A549 (cell line): ENCODE results near the gene GABRR3. TPM values are rescaled to one million over a fixed set of nuclear protein-coding genes. Genes with fewer than 3 reads are reported as not detected.
A peak's percentile ranks its signal among the peaks of the same experiment; 100 is the strongest.

Experiments
- ATAC-seq, 2 experiments: fragments of 200-7000 bp in 1 of 2; fragments of >200 bp in 1 of 2; cut with Nextera tagmentation in 1 of 2; cut with Tn5 transposase in 1 of 2; 3 replicates each; pipeline versions ENCODE4 v1.8.0 to v1.9.1; 2018 to 2020; ENCODE audit warnings: mild to moderate bottlenecking in 1 of 2, moderate library complexity in 1 of 2
- CTCF ChIA-PET: fragments of 300-600 bp; sonication (Branson Sonifier 250); formaldehyde crosslinking; extraction: SDS; loops from one replicate; lab custom pipeline; 2021; ENCODE audit warnings: antibody characterized with exemption, inconsistent platforms; lab: Yijun Ruan, JAX
- POLR2A ChIA-PET: fragments of 350-600 bp; formaldehyde crosslinking; extraction: SDS; loops from one replicate; lab custom pipeline; 2021; ENCODE audit warnings: antibody characterized with exemption, inconsistent platforms; lab: Yijun Ruan, JAX
- DNase-seq, 2 experiments: peaks; one replicate each; pipeline versions ENCODE4 v3.0.0 to v3.0.0-alpha.2; 2011 to 2016; ENCODE audit warnings: low read depth in 1 of 2, low spot score in 1 of 2
- FAIRE-seq: peaks from 2 replicates; lab custom pipeline; 2011; peaks lifted over from hg19 to GRCh38; lab: Jason Lieb, UNC
- H3K27ac ChIP-seq, 2 experiments: fragments of >200 bp; sonication (Bioruptor Twin); formaldehyde crosslinking; 3 replicates each; pipeline ENCODE4 v1.5.1; 2016 to 2017
- H3K4me1 ChIP-seq: fragments of >200 bp; sonication (Bioruptor Twin); formaldehyde crosslinking; 3 replicates; pipeline ENCODE4 v1.6.1; 2016
- H3K4me2 ChIP-seq: fragments of >200 bp; sonication (Bioruptor Twin); formaldehyde crosslinking; 3 replicates; pipeline ENCODE4 v1.6.1; 2016
- H3K4me3 ChIP-seq: fragments of >200 bp; sonication (Bioruptor Twin); formaldehyde crosslinking; 3 replicates; pipeline ENCODE4 v1.5.1; 2016
- H3K9me3 ChIP-seq: fragments of >200 bp; sonication (Bioruptor Twin); formaldehyde crosslinking; 3 replicates; pipeline ENCODE4 v1.6.1; 2016
- CEBPB ChIP-seq, 2 experiments: fragments of >200 bp in 1 of 2; sonication (Bioruptor Twin) in 1 of 2; formaldehyde crosslinking in 1 of 2; IDR thresholded peaks; 2 replicates each; pipeline ENCODE4 v1.6.1; 2012 to 2016
- CHD2 ChIP-seq: fragments of 150-350 bp; IDR thresholded peaks from 2 replicates; pipeline ENCODE4 v1.6.1; 2014; ENCODE audit warnings: low read length; ENCODE audit not compliant: partially characterized antibody
- EHF ChIP-seq: fragments of 250-450 bp; sonication (Bioruptor Pico); IDR thresholded peaks from 2 replicates; pipeline ENCODE4 v1.5.0; 2020; ENCODE audit warnings: mild to moderate bottlenecking
- ESRRA ChIP-seq: fragments of 150-350 bp; IDR thresholded peaks from 2 replicates; pipeline ENCODE4 v1.6.1; 2014; ENCODE audit warnings: mild to moderate bottlenecking, low read length, borderline replicate concordance
- FOSB ChIP-seq: fragments of 250-450 bp; sonication (Bioruptor Pico); IDR thresholded peaks from 2 replicates; pipeline ENCODE4 v1.5.0; 2020; ENCODE audit warnings: mild to moderate bottlenecking, moderate library complexity
- FOSL2 ChIP-seq, 2 experiments: fragments of 450-650 bp in 1 of 2; fragments of >200 bp in 1 of 2; sonication (Bioruptor Twin) in 1 of 2; formaldehyde crosslinking; IDR thresholded peaks; 2 replicates each; pipeline versions ENCODE4 v1.5.0 to v1.6.1; 2016 to 2020; ENCODE audit warnings: mild to moderate bottlenecking in 1 of 2, moderate library complexity in 1 of 2
- FOXS1 ChIP-seq: fragments of 250-450 bp; sonication (Bioruptor Pico); IDR thresholded peaks from 2 replicates; pipeline ENCODE4 v1.5.0; 2020; ENCODE audit warnings: mild to moderate bottlenecking, moderate library complexity
- GATA3 ChIP-seq: IDR thresholded peaks from 2 replicates; pipeline ENCODE4 v1.6.1; 2012; ENCODE audit warnings: borderline replicate concordance
- HDAC2 ChIP-seq: fragments of 200-600 bp; sonication (generic); IDR thresholded peaks from 2 replicates; pipeline ENCODE4 v1.6.1; 2016
- HES2 ChIP-seq: fragments of >200 bp; sonication (Bioruptor Twin); formaldehyde crosslinking; IDR thresholded peaks from 2 replicates; pipeline ENCODE4 v1.6.1; 2016
- HEYL ChIP-seq: fragments of 250-450 bp; sonication (Bioruptor Pico); IDR thresholded peaks from 2 replicates; pipeline ENCODE4 v1.8.0; 2021; ENCODE audit warnings: mild to moderate bottlenecking, moderate library complexity
- HOXA7 ChIP-seq: fragments of 250-450 bp; sonication (Bioruptor Pico); IDR thresholded peaks from 2 replicates; pipeline ENCODE4 v1.5.0; 2020; ENCODE audit warnings: mild to moderate bottlenecking, moderate library complexity
- JUN ChIP-seq, 2 experiments: fragments of >200 bp; sonication (Bioruptor Twin); formaldehyde crosslinking; IDR thresholded peaks; 2 replicates in 1 of 2; 3 replicates in 1 of 2; pipeline ENCODE4 v1.6.1; 2016 to 2017
- JUNB ChIP-seq: fragments of >200 bp; sonication (Bioruptor Twin); formaldehyde crosslinking; IDR thresholded peaks from 2 replicates; pipeline ENCODE4 v1.6.1; 2016
- MYC ChIP-seq: IDR thresholded peaks from 2 replicates; pipeline ENCODE4 v1.6.1; 2012; ENCODE audit warnings: mild to moderate bottlenecking, inconsistent platforms, low read length, improper control_type of control experiment, borderline replicate concordance
- NFE2L2 ChIP-seq: fragments of 150-350 bp; conservative IDR thresholded peaks from 2 replicates; pipeline ENCODE4 v1.6.1; 2014; ENCODE audit warnings: low read length
- NPAS2 ChIP-seq: fragments of 250-450 bp; sonication (Bioruptor Pico); IDR thresholded peaks from 2 replicates; pipeline ENCODE4 v1.8.0; 2022; ENCODE audit warnings: mild to moderate bottlenecking, moderate library complexity, borderline replicate concordance
- POLR2A ChIP-seq: IDR thresholded peaks from 2 replicates; pipeline ENCODE4 v1.6.1; 2012; ENCODE audit warnings: mild to moderate bottlenecking, low read length
- RARB ChIP-seq: fragments of 250-450 bp; sonication (Bioruptor Pico); IDR thresholded peaks from 2 replicates; pipeline ENCODE4 v1.8.0; 2021; ENCODE audit warnings: mild to moderate bottlenecking, moderate library complexity
- RNF2 ChIP-seq: fragments of 200-600 bp; sonication (generic); IDR thresholded peaks from 2 replicates; pipeline ENCODE4 v1.6.1; 2016; ENCODE audit warnings: low read depth, mild to moderate bottlenecking, antibody characterized with exemption, moderate library complexity, borderline replicate concordance
- TP53 ChIP-seq: fragments of 250-450 bp; sonication (Bioruptor Pico); IDR thresholded peaks from 2 replicates; pipeline ENCODE4 v1.5.0; 2021; ENCODE audit warnings: mild to moderate bottlenecking, moderate library complexity
- ZC3H11A ChIP-seq: fragments of 450-650 bp; IDR thresholded peaks from 2 replicates; pipeline ENCODE4 v1.6.1; 2014; ENCODE audit warnings: antibody characterized with exemption, mild to moderate bottlenecking
- WGBS: methylation state at CpG from one replicate; pipeline ENCODE4 v1.1.6; 2017; ENCODE audit errors: missing lambda C conversion rate; 5-methylcytosine and 5-hydroxymethylcytosine counted together
- polyA plus RNA-seq, 4 experiments: library from polyadenylated mRNA; depleted of rRNA in 3 of 4; stranded (reverse); fragments of >200 nt; fragmentation: RNase III in 1 of 4; extraction: RNeasy Plus Mini Kit Qiagen cat#74134 plus additional on column Dnase treatment in 1 of 4; gene quantifications; 2 replicates in 3 of 4; 3 replicates in 1 of 4; pipeline ENCODE4 v1.2.3, GENCODE V29; 2011 to 2017
- TF ChIP-seq, protein P1 (sequence below): IDR thresholded peaks from 2 replicates; pipeline ENCODE4 v1.6.1; 2012

GABRR3 gene
- polyA plus RNA-seq, 2 of the 4 experiments (the other 2 are of a cell fraction): not detected

DNA sequence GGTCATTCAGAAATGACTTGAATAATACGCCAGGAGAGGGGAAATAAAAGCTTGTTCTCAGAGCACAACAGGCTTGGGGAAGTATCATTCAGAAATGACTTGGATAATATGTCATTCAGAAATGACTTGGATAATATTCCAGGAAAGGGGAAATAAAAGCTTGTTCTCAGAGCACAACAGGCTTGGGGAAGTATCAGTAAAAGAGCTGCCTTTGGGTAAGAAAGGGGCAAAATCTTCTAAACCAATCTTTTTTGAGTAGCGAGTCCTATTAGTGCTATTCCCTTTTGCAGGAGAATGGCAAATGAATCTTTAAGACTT lies 20.9 kb downstream of the GABRR3 start:
- no peaks in the 10 kb centered on the region; the same call in 2 of the 3 replicates for H3K9me3 ChIP-seq
- no peak for TF ChIP-seq HDAC2
- TF ChIP-seq HOXA7 (CRISPR knock-in tag): no peak
- TF ChIP-seq NPAS2 (CRISPR knock-in tag): no peak
- TF ChIP-seq HES2: no peak
- no peak for TF ChIP-seq FOXS1 (CRISPR knock-in tag)
- no peak for TF ChIP-seq POLR2A
- no peak for TF ChIP-seq TP53 (CRISPR knock-in tag)
- no peak for TF ChIP-seq NFE2L2
- no peak for TF ChIP-seq CHD2
- no peak for TF ChIP-seq JUN (IDR thresholded peaks at IDR 0.05)
- no peak for TF ChIP-seq ZC3H11A
- TF ChIP-seq EHF (CRISPR knock-in tag): no peak
- no peak for TF ChIP-seq HEYL (CRISPR knock-in tag)
- TF ChIP-seq RARB (CRISPR knock-in tag): no peak
- TF ChIP-seq, protein P1, sequence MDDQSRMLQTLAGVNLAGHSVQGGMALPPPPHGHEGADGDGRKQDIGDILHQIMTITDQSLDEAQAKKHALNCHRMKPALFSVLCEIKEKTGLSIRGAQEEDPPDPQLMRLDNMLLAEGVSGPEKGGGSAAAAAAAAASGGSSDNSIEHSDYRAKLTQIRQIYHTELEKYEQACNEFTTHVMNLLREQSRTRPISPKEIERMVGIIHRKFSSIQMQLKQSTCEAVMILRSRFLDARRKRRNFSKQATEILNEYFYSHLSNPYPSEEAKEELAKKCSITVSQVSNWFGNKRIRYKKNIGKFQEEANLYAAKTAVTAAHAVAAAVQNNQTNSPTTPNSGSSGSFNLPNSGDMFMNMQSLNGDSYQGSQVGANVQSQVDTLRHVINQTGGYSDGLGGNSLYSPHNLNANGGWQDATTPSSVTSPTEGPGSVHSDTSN: no peak
- no peak for TF ChIP-seq RNF2
- no peak for TF ChIP-seq FOSB (CRISPR knock-in tag)
- no peak for TF ChIP-seq ESRRA
- TF ChIP-seq MYC: no peak
- ChIA-PET POLR2A (no interaction called here), CTCF (interaction anchor here (0.8 to 8.7 kb wide), 3 partner anchors 9 to 220 kb away, joined by 5 to 101 read pairs (median 5); no protein-coding TSS in a partner anchor)
- peak in 1 of 2 experiments; percentile 15; a peak in 3 of 6 replicates for ATAC-seq
- H3K4me1 ChIP-seq: peaks cover 25% of the 10 kb centered on the region
- no peak for DNase-seq
- peak overlapping the region; percentile 49 to 57; a peak in 5 of 6 replicates for H3K27ac ChIP-seq
- no peak overlapping the region for H3K4me3 ChIP-seq
- 77% methylated on average over 2 of the region's 2 CpGs for WGBS
- H3K4me2 ChIP-seq: peak overlapping the region; percentile 75
- FAIRE-seq: no peak

- Histone ChIP-seq H3K4me2 (peak overlapping the region; percentile 75), H3K9me3 (no peaks in the 10 kb centered on the region; the same call in 2 of the 3 replicates), H3K4me1 (peaks cover 25% of the 10 kb centered on the region), H3K4me3 (no peak overlapping the region), H3K27ac (peak overlapping the region; percentile 49 to 57; a peak in 5 of 6 replicates)
- DNase-seq: peak; percentile 31 to 83
- CTCF ChIA-PET: interaction anchor here (0.6 to 8.7 kb wide), 4 partner anchors 9 to 1295 kb away, joined by 3 to 101 read pairs (median 5); no protein-coding TSS in a partner anchor
- FAIRE-seq: peak; percentile 68
- WGBS: 11% methylated on average over 4 of the region's 4 CpGs
- TF ChIP-seq HDAC2 (no peak), MYC (no peak), JUN (IDR thresholded peaks at IDR 0.05) (0 out of 5 replicates have a peak, but pooled peaks of 1 of the 2 experiments have one; percentile 57), HES2 (0 out of 2 replicates have a peak, but pooled peaks have one; percentile 31), GATA3 (peak; percentile 57), FOSL2 (IDR thresholded peaks at IDR 0.05) (no peak), FOSL2 (CRISPR knock-in tag; IDR thresholded peaks at IDR 0.05) (peak; percentile 90), JUNB (0 out of 2 replicates have a peak, but pooled peaks have one; percentile 35), CEBPB (IDR thresholded peaks at IDR 0.05) (peak; percentile 83 to 84)
- ATAC-seq: peak; percentile 95 to 97
- POLR2A ChIA-PET: no interaction called here
Observed at GRCh38 chr3:98013411-98014267, 21.5 kb downstream of the GABRR3 start.
